ENCODE measurements around the gene LRP2BP.

LRP2BP gene

GRCh38 chr4:185426960-185427688, 31.4 kb upstream of the LRP2BP start:
- peak; percentile 51 for DNase-seq (ENCODE audit: low read depth)
- TF ChIP-seq CTCF (IDR thresholded peaks at IDR 0.05; ENCODE audit: insufficient read depth, low read depth, low read length, missing control alignments), result no peak
- no peak overlapping the region for H3K4me3 ChIP-seq (ENCODE audit: low read length)

DNA sequence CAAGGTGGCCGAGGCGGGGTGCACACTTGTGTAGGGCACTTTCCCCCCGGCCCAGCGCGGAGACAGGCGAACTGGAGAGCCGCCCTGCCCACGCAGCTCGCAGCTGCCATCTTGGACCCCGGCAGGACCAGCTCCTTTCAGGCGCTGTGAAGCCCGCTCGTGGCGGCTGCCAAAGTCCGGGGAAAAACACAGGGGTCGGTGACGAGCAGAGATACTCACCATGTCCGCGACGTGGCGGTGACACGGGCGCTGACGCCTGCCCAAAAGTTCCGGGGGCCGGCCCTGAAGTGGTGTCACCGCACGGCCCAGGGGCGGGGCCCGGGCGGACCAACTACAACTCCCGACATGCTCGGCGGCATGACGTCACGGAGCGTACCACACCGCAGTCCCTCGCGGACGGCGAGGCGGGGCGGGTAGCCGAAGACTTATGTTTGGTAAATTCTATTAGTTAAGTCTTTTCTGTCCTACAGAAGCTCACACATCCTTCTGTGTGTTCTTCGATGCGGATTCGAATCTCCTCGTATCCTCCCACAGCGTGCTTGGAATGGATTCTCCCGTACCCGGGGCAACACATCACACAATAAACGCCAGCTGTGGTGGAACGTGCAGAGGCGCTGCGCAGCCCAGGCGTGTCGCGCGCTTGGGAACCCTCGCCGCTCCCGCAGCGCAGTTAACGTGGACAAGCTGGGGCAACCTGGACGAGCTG, 30.1 kb upstream of the LRP2BP start, which contains the start of gene UFSP2:
Gene UFSP2, minus strand, starts transcription at position 318 of the 706 bp plus-strand sequence. Its CDS starts 96 bp downstream, at position 222.
- H3K4me3 ChIP-seq (ENCODE audit: low read length), result peak within 1 kb of the TSS; percentile 96
- DNase-seq (ENCODE audit: low read depth), result peak; percentile 90
- TF ChIP-seq CTCF (IDR thresholded peaks at IDR 0.05; ENCODE audit: insufficient read depth, low read depth, low read length, missing control alignments), result no peak

GRCh38 chr4:185424905-185425646, 29.4 kb upstream of the LRP2BP start:
- peak overlapping the region; percentile 96 for H3K4me3 ChIP-seq (ENCODE audit: low read length)
- no peak for TF ChIP-seq CTCF (IDR thresholded peaks at IDR 0.05; ENCODE audit: insufficient read depth, low read depth, low read length, missing control alignments)
- DNase-seq (ENCODE audit: low read depth), result no peak

DNA sequence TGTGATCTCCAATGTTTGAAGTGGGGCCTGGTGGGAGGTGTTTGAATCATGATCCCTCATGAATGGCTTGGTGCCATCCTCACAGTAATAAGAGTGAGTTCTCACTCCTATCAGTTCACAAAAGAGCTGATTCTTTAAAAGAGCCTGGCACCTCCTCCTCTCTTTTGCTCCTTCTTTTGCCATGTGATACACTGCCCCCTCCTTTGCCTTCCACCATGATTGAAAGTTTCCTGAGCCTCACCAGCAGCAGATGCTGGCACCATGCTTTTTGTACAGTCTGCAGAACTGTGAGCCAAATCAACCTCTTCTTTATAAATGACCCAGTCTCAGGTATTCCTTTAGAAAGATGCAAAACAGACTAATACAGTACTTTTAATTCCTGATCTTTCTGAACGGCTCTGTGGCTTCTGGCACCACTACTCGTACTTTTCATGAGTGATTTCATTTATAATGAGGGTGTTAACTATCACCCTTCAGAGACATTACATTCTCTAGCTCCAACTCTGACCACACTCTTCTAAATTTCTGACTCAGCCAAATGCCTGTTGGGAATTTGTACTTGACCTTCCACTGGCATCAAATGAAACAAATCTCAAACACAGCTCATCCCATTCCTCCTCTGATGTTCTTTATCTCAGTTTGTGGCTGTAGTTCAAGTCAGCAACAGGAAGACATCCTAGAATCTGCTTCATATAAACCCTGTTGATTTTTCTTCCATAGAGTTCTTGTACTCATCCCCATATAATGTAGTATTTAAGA, 25.8 kb upstream of the LRP2BP start:
- TF ChIP-seq CTCF (IDR thresholded peaks at IDR 0.05; ENCODE audit: insufficient read depth, low read depth, low read length, missing control alignments), result no peak
- no peak overlapping the region for H3K4me3 ChIP-seq (ENCODE audit: low read length)
- DNase-seq (ENCODE audit: low read depth), result no peak

- H3K4me3 ChIP-seq (ENCODE audit: low read length), result no peak overlapping the region
- no peak for DNase-seq (ENCODE audit: low read depth)
- no peak for TF ChIP-seq CTCF (IDR thresholded peaks at IDR 0.05; ENCODE audit: insufficient read depth, low read depth, low read length, missing control alignments)
These were observed 21.2 kb upstream of the LRP2BP start for GRCh38 chr4:185416955-185417354.

DNA sequence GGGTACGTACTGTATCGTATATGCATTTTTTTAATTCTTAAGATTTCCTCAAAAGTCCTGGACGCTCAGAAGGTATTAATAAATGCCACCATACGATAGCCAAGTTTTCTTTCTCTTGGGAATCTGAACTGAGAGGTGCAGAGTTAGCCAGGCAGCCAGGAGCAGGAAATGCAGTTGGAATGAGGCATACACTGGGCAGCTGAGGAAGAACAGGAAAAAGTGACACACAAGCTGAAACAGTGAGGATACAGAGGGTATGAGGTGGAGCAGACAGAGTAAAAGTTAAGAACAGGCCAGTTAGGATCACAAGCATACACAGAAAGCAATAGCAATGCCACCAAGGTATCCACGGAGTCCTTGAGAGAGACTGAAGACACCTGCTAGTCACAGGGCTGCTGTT, 16.7 kb upstream of the LRP2BP start:
- no peak overlapping the region for H3K4me3 ChIP-seq (ENCODE audit: low read length)
- DNase-seq (ENCODE audit: low read depth), result no peak
- no peak for TF ChIP-seq CTCF (IDR thresholded peaks at IDR 0.05; ENCODE audit: insufficient read depth, low read depth, low read length, missing control alignments)

Measured in epithelial cell of esophagus (primary cell).